Liver (tissue), 9 donors: ENCODE data around the gene ADAMTS4. TPM values are rescaled to one million over a fixed set of nuclear protein-coding genes. Genes with fewer than 3 reads are reported as not detected.

Experiments
- DNase-seq: peaks from one replicate; pipeline ENCODE4 v3.0.0-alpha.2; 2017; ENCODE audit warnings: low spot score
- H3K27ac ChIP-seq, 2 donors: one replicate each; pipeline ENCODE4 v1.7.0; 2013; ENCODE audit warnings: inconsistent platforms in 2 of 2, low read length in 2 of 2, control low read depth in 1 of 2, low read depth in 1 of 2, mild to moderate bottlenecking in 1 of 2
- H3K27me3 ChIP-seq, 4 donors: one replicate each; pipeline versions ENCODE4 v1.6.1 to v1.7.0; 2013; ENCODE audit warnings: low read length in 3 of 4, inconsistent platforms in 1 of 4, mild to moderate bottlenecking in 1 of 4, moderate library complexity in 1 of 4; ENCODE audit not compliant: control insufficient read depth in 4 of 4, insufficient read depth in 4 of 4
- H3K36me3 ChIP-seq, 4 donors: one replicate each; pipeline versions ENCODE4 v1.6.1 to v1.7.0; 2013; ENCODE audit warnings: low read length in 3 of 4, mild to moderate bottlenecking in 3 of 4, low read depth in 1 of 4, moderate library complexity in 1 of 4; ENCODE audit not compliant: control insufficient read depth in 4 of 4, insufficient read depth in 3 of 4
- H3K4me1 ChIP-seq, 4 donors: one replicate each; pipeline versions ENCODE4 v1.6.1 to v1.7.0; 2013; ENCODE audit warnings: low read length in 3 of 4, mild to moderate bottlenecking in 3 of 4, moderate library complexity in 1 of 4; ENCODE audit not compliant: control insufficient read depth in 4 of 4, insufficient read depth in 4 of 4
- H3K4me3 ChIP-seq, 3 donors: one replicate each; pipeline versions ENCODE4 v1.6.1 to v1.7.0; 2013; ENCODE audit warnings: low read length in 3 of 3, control low read depth in 1 of 3, low read depth in 1 of 3, mild to moderate bottlenecking in 1 of 3
- H3K9ac ChIP-seq, 2 donors: one replicate each; pipeline ENCODE4 v1.7.0; 2013; ENCODE audit warnings: low read length in 2 of 2, mild to moderate bottlenecking in 2 of 2, moderate library complexity in 2 of 2, control low read depth in 1 of 2, low read depth in 1 of 2
- H3K9me3 ChIP-seq, 4 donors: one replicate each; pipeline versions ENCODE4 v1.6.1 to v1.7.0; 2013; ENCODE audit warnings: low read length in 3 of 4; ENCODE audit not compliant: control insufficient read depth in 4 of 4
- EGR1 ChIP-seq, 2 donors: IDR thresholded peaks; 2 replicates each; pipeline ENCODE4 v1.6.1; 2016 to 2018; ENCODE audit warnings: antibody characterized with exemption in 2 of 2, low read depth in 2 of 2
- FOXA1 ChIP-seq: IDR thresholded peaks from 2 replicates; pipeline ENCODE4 v1.6.1; 2016; ENCODE audit warnings: antibody characterized with exemption
- FOXA2 ChIP-seq: IDR thresholded peaks from 2 replicates; pipeline ENCODE4 v1.6.1; 2016; ENCODE audit warnings: antibody characterized with exemption
- GABPA ChIP-seq, 2 donors: IDR thresholded peaks in 1 of 2; conservative IDR thresholded peaks in 1 of 2; 2 replicates each; pipeline ENCODE4 v1.6.1; 2016; ENCODE audit warnings: antibody characterized with exemption in 2 of 2, mild to moderate bottlenecking in 1 of 2, moderate library complexity in 1 of 2
- HNF4A ChIP-seq, 2 donors: conservative IDR thresholded peaks; 2 replicates each; pipeline ENCODE4 v1.6.1; 2016; ENCODE audit warnings: antibody characterized with exemption in 2 of 2, mild to moderate bottlenecking in 2 of 2
- HNF4G ChIP-seq: IDR thresholded peaks from 2 replicates; pipeline ENCODE4 v1.6.1; 2016; ENCODE audit warnings: antibody characterized with exemption
- JUND ChIP-seq, 2 donors: IDR thresholded peaks; 2 replicates each; pipeline ENCODE4 v1.6.1; 2016; ENCODE audit warnings: antibody characterized with exemption in 2 of 2
- MAX ChIP-seq: IDR thresholded peaks from 2 replicates; pipeline ENCODE4 v1.6.1; 2016; ENCODE audit warnings: antibody characterized with exemption
- NR2F2 ChIP-seq: IDR thresholded peaks from 2 replicates; pipeline ENCODE4 v1.6.1; 2016; ENCODE audit warnings: antibody characterized with exemption
- RAD21 ChIP-seq, 2 donors: IDR thresholded peaks; 2 replicates each; pipeline ENCODE4 v1.6.1; 2016; ENCODE audit warnings: antibody characterized with exemption in 2 of 2, mild to moderate bottlenecking in 2 of 2
- REST ChIP-seq: IDR thresholded peaks from 2 replicates; pipeline ENCODE4 v1.6.1; 2016; ENCODE audit warnings: antibody characterized with exemption, mild to moderate bottlenecking
- RXRA ChIP-seq, 2 donors: IDR thresholded peaks; 2 replicates each; pipeline ENCODE4 v1.6.1; 2017 to 2018; ENCODE audit warnings: antibody characterized with exemption in 2 of 2, mild to moderate bottlenecking in 1 of 2
- SP1 ChIP-seq: IDR thresholded peaks from 2 replicates; pipeline ENCODE4 v1.6.1; 2018; ENCODE audit warnings: antibody characterized with exemption, mild to moderate bottlenecking
- TAF1 ChIP-seq: conservative IDR thresholded peaks from 2 replicates; pipeline ENCODE4 v1.6.1; 2016; ENCODE audit warnings: antibody characterized with exemption, mild to moderate bottlenecking
- YY1 ChIP-seq: IDR thresholded peaks from 2 replicates; pipeline ENCODE4 v1.6.1; 2016; ENCODE audit warnings: antibody characterized with exemption, mild to moderate bottlenecking
- ZBTB33 ChIP-seq: IDR thresholded peaks from 2 replicates; pipeline ENCODE4 v1.6.1; 2016; ENCODE audit warnings: antibody characterized with exemption
- WGBS: extraction: QIAGEN DNeasy Blood & Tissue Kit; methylation state at CpG from one replicate; pipeline ENCODE4 v1.1.7; 2013; 5-methylcytosine and 5-hydroxymethylcytosine counted together
- polyA plus RNA-seq, 2 donors: library from polyadenylated mRNA; stranded (reverse) in 1 of 2; unstranded in 1 of 2; fragments of 200-250 nt in 1 of 2; fragments of >200 nt in 1 of 2; fragmentation: Nextera tagmentation in 1 of 2; extraction: Ambion mirVana in 1 of 2; gene quantifications; one replicate each; pipeline versions ENCODE4 v1.2.1 to v1.2.3, GENCODE V29; 2013 to 2015
- total RNA-seq, 2 donors: library from RNA; depleted of rRNA; stranded (reverse); fragments of >200 nt; gene quantifications; one replicate each; pipeline ENCODE4 v1.2.3, GENCODE V29; 2014
- donor health status: healthy.
- donor health status: healthy.
- donor health status: healthy.
- donor health status: healthy.
- donor health status: healthy.

Gene ADAMTS4
- total and polyA plus RNA-seq, 4 donors = 0.21 to 2.2 (median 0.38) TPM

- 23% methylated on average over 9 of the region's 9 CpGs for WGBS
- H3K9ac ChIP-seq = peak overlapping the region in 1 of 2 donors; percentile 99
- no peak overlapping the region for H3K27ac ChIP-seq
- no peaks in the 10 kb centered on the region for H3K9me3 ChIP-seq
- H3K36me3 ChIP-seq = peaks cover 0 to 6% (median 2%) of the 10 kb centered on the region in 4 donors
- TF ChIP-seq SP1 (no peak), HNF4A (conservative IDR thresholded peaks at IDR 0.05) (no peak), JUND (IDR thresholded peaks at IDR 0.05) (no peak), TAF1 (no peak), FOXA2 (no peak), NR2F2 (no peak), ZBTB33 (no peak), EGR1 (IDR thresholded peaks at IDR 0.05; ENCODE audit: low read depth in 2 of 2) (no peak), RAD21 (IDR thresholded peaks at IDR 0.05) (no peak), RXRA (IDR thresholded peaks at IDR 0.05) (no peak), FOXA1 (no peak)
- H3K27me3 ChIP-seq = no peaks in the 10 kb centered on the region
- peak overlapping the region; percentile 57 to 99 (median 99) for H3K4me3 ChIP-seq
- DNase-seq = no peak
- H3K4me1 ChIP-seq = peaks cover 0 to 11% (median 1%) of the 10 kb centered on the region in 4 donors
Measured at GRCh38 chr1:161153176-161153575, 45.7 kb downstream of the ADAMTS4 start.

GRCh38 chr1:161145832-161146231 is 53.0 kb downstream of the ADAMTS4 start:
- no peaks in the 10 kb centered on the region for H3K4me1 ChIP-seq
- no peak for DNase-seq
- H3K9ac ChIP-seq = no peak overlapping the region
- 85% methylated on average over 3 of the region's 3 CpGs for WGBS
- no peaks in the 10 kb centered on the region for H3K36me3 ChIP-seq
- H3K27me3 ChIP-seq = no peaks in the 10 kb centered on the region
- H3K27ac ChIP-seq = no peak overlapping the region
- no peak for TF ChIP-seq EGR1 (IDR thresholded peaks at IDR 0.05; ENCODE audit: low read depth in 2 of 2)
- no peak for TF ChIP-seq HNF4A (conservative IDR thresholded peaks at IDR 0.05)
- TF ChIP-seq SP1 = no peak
- TF ChIP-seq ZBTB33 = no peak
- no peak for TF ChIP-seq YY1
- TF ChIP-seq NR2F2 = no peak
- no peak for TF ChIP-seq MAX
- no peak for TF ChIP-seq JUND (IDR thresholded peaks at IDR 0.05)
- no peak for TF ChIP-seq GABPA (IDR thresholded peaks at IDR 0.05 in 1 of 2, conservative IDR thresholded peaks at IDR 0.05 in 1 of 2)
- no peak for TF ChIP-seq HNF4G
- no peak for TF ChIP-seq REST
- TF ChIP-seq TAF1 = no peak
- TF ChIP-seq RXRA (IDR thresholded peaks at IDR 0.05) = no peak
- TF ChIP-seq RAD21 (IDR thresholded peaks at IDR 0.05) = no peak
- TF ChIP-seq FOXA2 = no peak
- H3K9me3 ChIP-seq = no peaks in the 10 kb centered on the region
- H3K4me3 ChIP-seq = no peak overlapping the region
